ENCODE results near the gene GPX7. TPM values are rescaled to one million over a fixed set of nuclear protein-coding genes. Genes with fewer than 3 reads are reported as not detected.

Gene GPX7
- total RNA-seq, 1 experiment from 2014 or later: 25.2 TPM

GRCh38 chr1:52553362-52554266 is 48.6 kb upstream of the GPX7 start:
- intact Hi-C loops (cut with micrococcal nuclease; ENCODE audit: unreplicated experiment): loop anchor here (5.0 kb wide), 1 partner anchor 131 kb away; no protein-coding TSS in a partner anchor
- H3K4me3 ChIP-seq (ENCODE audit: low read depth, low read length, poor library complexity, severe bottlenecking): peak overlapping the region; percentile 96
- BruUV-seq (replicated peaks): no TSS peak

GRCh38 chr1:52554267-52554640 is 47.9 kb upstream of the GPX7 start:
- Histone ChIP-seq H3K27me3 (replicated peaks; ENCODE audit: insufficient read depth, low read depth, low read length, poor library complexity) (no peaks in the 10 kb centered on the region), H3K4me3 (ENCODE audit: low read depth, low read length, poor library complexity, severe bottlenecking) (peak overlapping the region; percentile 96), H3K4me1 (ENCODE audit: insufficient read depth, low read length, poor library complexity, severe bottlenecking) (peaks cover 13% of the 10 kb centered on the region), H3K27ac (ENCODE audit: low read depth, low read length, poor library complexity, severe bottlenecking) (no peak overlapping the region), H3K36me3 (ENCODE audit: insufficient read depth, low read length, poor library complexity, severe bottlenecking) (no peaks in the 10 kb centered on the region), H3K9me3 (ENCODE audit: low read depth, low read length, poor library complexity, severe bottlenecking) (no peaks in the 10 kb centered on the region)
- POLR2A ChIA-PET (ENCODE audit: low non-redundant PET): no interaction called here
- intact Hi-C loops (cut with micrococcal nuclease; ENCODE audit: unreplicated experiment): loop anchor here (5.0 kb wide), 1 partner anchor 132 kb away; no protein-coding TSS in a partner anchor
- no peak for DNase-seq (ENCODE audit: low spot score)
- BruUV-seq (replicated peaks): TSS peak; percentile 70
- TF ChIP-seq CTCF (conservative IDR thresholded peaks at IDR 0.05; ENCODE audit: low read depth, low read length) (no peak), EZH2 (IDR thresholded peaks at IDR 0.05; ENCODE audit: borderline replicate concordance, low read depth, low read length, poor library complexity, severe bottlenecking) (no peak)
- CTCF ChIA-PET: no interaction called here

More at GRCh38 chr1:52553362-52554266, 48.6 kb upstream of the GPX7 start:
- H3K27ac ChIP-seq (ENCODE audit: low read depth, low read length, poor library complexity, severe bottlenecking): peak overlapping the region; percentile 91
- no peak for TF ChIP-seq EZH2 (IDR thresholded peaks at IDR 0.05; ENCODE audit: borderline replicate concordance, low read depth, low read length, poor library complexity, severe bottlenecking)
- no peak for TF ChIP-seq CTCF (conservative IDR thresholded peaks at IDR 0.05; ENCODE audit: low read depth, low read length)
- H3K9me3 ChIP-seq (ENCODE audit: low read depth, low read length, poor library complexity, severe bottlenecking): no peaks in the 10 kb centered on the region
- CTCF ChIA-PET: interaction anchor here (0.7 to 0.9 kb wide), 2 partner anchors 122 to 198 kb away, joined by 3 to 5 read pairs; no protein-coding TSS in a partner anchor
- H3K36me3 ChIP-seq (ENCODE audit: insufficient read depth, low read length, poor library complexity, severe bottlenecking): no peaks in the 10 kb centered on the region
- H3K4me1 ChIP-seq (ENCODE audit: insufficient read depth, low read length, poor library complexity, severe bottlenecking): peaks cover 13% of the 10 kb centered on the region
- no peaks in the 10 kb centered on the region for H3K27me3 ChIP-seq (replicated peaks; ENCODE audit: insufficient read depth, low read depth, low read length, poor library complexity)
- peak; percentile 93 for DNase-seq (ENCODE audit: low spot score)
- POLR2A ChIA-PET (ENCODE audit: low non-redundant PET): interaction anchor here (0.5 to 1.2 kb wide), 5 partner anchors 8 to 1584 kb away, joined by 3 to 10 read pairs (median 8); partner anchors contain the start of gene ORC1

- ChIA-PET CTCF (no interaction called here), POLR2A (ENCODE audit: low non-redundant PET) (no interaction called here)
- no TSS peak for BruUV-seq (replicated peaks)
- Histone ChIP-seq H3K27ac (ENCODE audit: low read depth, low read length, poor library complexity, severe bottlenecking) (no peak overlapping the region), H3K4me1 (ENCODE audit: insufficient read depth, low read length, poor library complexity, severe bottlenecking) (peaks cover 13% of the 10 kb centered on the region), H3K4me3 (ENCODE audit: low read depth, low read length, poor library complexity, severe bottlenecking) (no peak overlapping the region), H3K9me3 (ENCODE audit: low read depth, low read length, poor library complexity, severe bottlenecking) (no peaks in the 10 kb centered on the region), H3K36me3 (ENCODE audit: insufficient read depth, low read length, poor library complexity, severe bottlenecking) (no peaks in the 10 kb centered on the region), H3K27me3 (replicated peaks; ENCODE audit: insufficient read depth, low read depth, low read length, poor library complexity) (no peaks in the 10 kb centered on the region)
- TF ChIP-seq EZH2 (IDR thresholded peaks at IDR 0.05; ENCODE audit: borderline replicate concordance, low read depth, low read length, poor library complexity, severe bottlenecking) (no peak), CTCF (conservative IDR thresholded peaks at IDR 0.05; ENCODE audit: low read depth, low read length) (no peak)
- intact Hi-C loops (cut with micrococcal nuclease; ENCODE audit: unreplicated experiment): loop anchor here (5.0 kb wide), 1 partner anchor 132 kb away; no protein-coding TSS in a partner anchor
- no peak for DNase-seq (ENCODE audit: low spot score)
These were observed 47.4 kb upstream of the GPX7 start for GRCh38 chr1:52554756-52555155.

All from A673 (cell line).